ENCODE results near the gene CTBP1. TPM values are rescaled to one million over a fixed set of nuclear protein-coding genes. Genes with fewer than 3 reads are reported as not detected.
A peak's percentile ranks its signal among the peaks of the same experiment; 100 is the strongest.
"Not testable (repeated sequence)": the region's sequence is repeated elsewhere in the genome, so short reads cannot be mapped to it uniquely, and the experiment has no call there.

Gene CTBP1
- total RNA-seq, 1 experiment from 2014 or later = 136 TPM

- Mint-ChIP-seq H3K9me3 (no peaks in the 10 kb centered on the region; a peak in 1 of 5 replicates), H3K27ac (peak overlapping the region in 2 of 3 experiments; percentile 13 to 45; a peak in 3 of 7 replicates), H3K27me3 (ENCODE audit: low read depth) (peaks cover under 1% of the 10 kb centered on the region; the same call in 1 of the 2 replicates), H3K4me3 (no peak overlapping the region), H3K4me1 (peaks cover 43 to 53% of the 10 kb centered on the region in 2 experiments), H3K36me3 (ENCODE audit: insufficient read depth in 1 of 3, low read depth in 3 of 3) (peaks cover 0 to 28% (median 21%) of the 10 kb centered on the region in 3 experiments)
- Histone ChIP-seq H3K27me3 (ENCODE audit: insufficient read depth, low read length) (no peaks in the 10 kb centered on the region), H4K8ac (replicated peaks; ENCODE audit: insufficient read length, low read depth, low read length) (no peak overlapping the region), H3K56ac (ENCODE audit: insufficient read length, low read depth, low read length) (no peak overlapping the region), H3T11ph (ENCODE audit: low read length) (no peak overlapping the region), H3K23me2 (ENCODE audit: insufficient read length, low read depth, low read length, poor library complexity, severe bottlenecking) (peaks cover 9% of the 10 kb centered on the region), H3K4me1 (ENCODE audit: insufficient read depth, low read length) (no peaks in the 10 kb centered on the region; the same call in 1 of the 2 replicates), H4K20me1 (ENCODE audit: control insufficient read depth, insufficient read depth, insufficient read length) (no peaks in the 10 kb centered on the region), H3K79me2 (ENCODE audit: insufficient read depth, low read length) (peaks cover 62% of the 10 kb centered on the region; the same call in 1 of the 2 replicates), H3K79me1 (ENCODE audit: insufficient read depth, low read depth, low read length, poor library complexity, severe bottlenecking) (peaks cover 18% of the 10 kb centered on the region), H3K23ac (ENCODE audit: insufficient read length, low read depth, low read length) (no peak overlapping the region), H2AFZ (ENCODE audit: low read length) (no peak overlapping the region), H4K91ac (ENCODE audit: insufficient read length, low read depth, low read length) (no peak overlapping the region), H3K9ac (ENCODE audit: extremely low read depth, insufficient read length, low read length) (no peak overlapping the region), H2BK5ac (ENCODE audit: insufficient read length, low read length) (no peak overlapping the region), H3K27ac (ENCODE audit: insufficient read length, low read depth, low read length) (no peak overlapping the region), H3K4ac (ENCODE audit: low read depth, low read length) (no peak overlapping the region), H2BK12ac (ENCODE audit: insufficient read length, low read depth, low read length) (no peak overlapping the region), H3K18ac (ENCODE audit: insufficient read length, low read depth, low read length) (no peak overlapping the region), H2BK120ac (ENCODE audit: low read depth, low read length, poor library complexity, severe bottlenecking) (no peak overlapping the region), H3K4me2 (ENCODE audit: insufficient read depth, insufficient read length, low read length) (no peak overlapping the region), H2AK5ac (ENCODE audit: insufficient read length, low read length) (no peak overlapping the region), H3K14ac (ENCODE audit: insufficient read depth, low read length) (no peak overlapping the region), H4K5ac (ENCODE audit: insufficient read length, low read depth, low read length) (no peak overlapping the region), H2BK15ac (ENCODE audit: low read depth, low read length) (no peak overlapping the region), H2BK20ac (ENCODE audit: low read depth, low read length, poor library complexity, severe bottlenecking) (no peak overlapping the region), H3K9me3 (ENCODE audit: control insufficient read depth, low read depth, low read length) (no peaks in the 10 kb centered on the region)
- no CpG with 5 or more reads among the region's 4 CpGs for WGBS (ENCODE audit: extremely low coverage, insufficient read length, low lambda C conversion rate)
- TF ChIP-seq CTCF (conservative IDR thresholded peaks at IDR 0.05) = no peak
- DNase-seq = no peak
Measured at GRCh38 chr4:1293531-1293941, 44.6 kb upstream of the CTBP1 start.

- not testable (repeated sequence) for H3K27me3 ChIP-seq (ENCODE audit: insufficient read depth, low read length); H4K5ac ChIP-seq (ENCODE audit: insufficient read length, low read depth, low read length); H4K91ac ChIP-seq (ENCODE audit: insufficient read length, low read depth, low read length); H3T11ph ChIP-seq (ENCODE audit: low read length); H3K27ac Mint-ChIP-seq; H2BK12ac ChIP-seq (ENCODE audit: insufficient read length, low read depth, low read length); H2BK5ac ChIP-seq (ENCODE audit: insufficient read length, low read length); DNase-seq; H3K27me3 Mint-ChIP-seq (ENCODE audit: low read depth); H3K14ac ChIP-seq (ENCODE audit: insufficient read depth, low read length); H3K4me3 Mint-ChIP-seq; H3K56ac ChIP-seq (ENCODE audit: insufficient read length, low read depth, low read length); H4K8ac ChIP-seq (replicated peaks; ENCODE audit: insufficient read length, low read depth, low read length); H3K4me1 ChIP-seq (ENCODE audit: insufficient read depth, low read length); H3K4ac ChIP-seq (ENCODE audit: low read depth, low read length); H2AK5ac ChIP-seq (ENCODE audit: insufficient read length, low read length); H3K23ac ChIP-seq (ENCODE audit: insufficient read length, low read depth, low read length); H3K18ac ChIP-seq (ENCODE audit: insufficient read length, low read depth, low read length); H3K9me3 ChIP-seq (ENCODE audit: control insufficient read depth, low read depth, low read length); H3K9ac ChIP-seq (ENCODE audit: extremely low read depth, insufficient read length, low read length); H2BK120ac ChIP-seq (ENCODE audit: low read depth, low read length, poor library complexity, severe bottlenecking); H3K4me2 ChIP-seq (ENCODE audit: insufficient read depth, insufficient read length, low read length); H3K9me3 Mint-ChIP-seq; H3K27ac ChIP-seq (ENCODE audit: insufficient read length, low read depth, low read length); H2BK20ac ChIP-seq (ENCODE audit: low read depth, low read length, poor library complexity, severe bottlenecking); H2BK15ac ChIP-seq (ENCODE audit: low read depth, low read length); H4K20me1 ChIP-seq (ENCODE audit: control insufficient read depth, insufficient read depth, insufficient read length); H2AFZ ChIP-seq (ENCODE audit: low read length); H3K23me2 ChIP-seq (ENCODE audit: insufficient read length, low read depth, low read length, poor library complexity, severe bottlenecking)
- peaks cover 0 to 22% (median 15%) of the 10 kb centered on the region in 3 experiments for H3K36me3 Mint-ChIP-seq (ENCODE audit: insufficient read depth in 1 of 3, low read depth in 3 of 3)
- H3K79me2 ChIP-seq (ENCODE audit: insufficient read depth, low read length) = peaks cover 56% of the 10 kb centered on the region; the same call in 1 of the 2 replicates
- no CpG with 5 or more reads among the region's 8 CpGs for WGBS (ENCODE audit: extremely low coverage, insufficient read length, low lambda C conversion rate)
- peaks cover 40 to 50% of the 10 kb centered on the region in 2 experiments for H3K4me1 Mint-ChIP-seq
- peaks cover 15% of the 10 kb centered on the region for H3K79me1 ChIP-seq (ENCODE audit: insufficient read depth, low read depth, low read length, poor library complexity, severe bottlenecking)
Measured at GRCh38 chr4:1292703-1293011, 43.7 kb upstream of the CTBP1 start.

Measured in H9 (cell line).